Activated CD8-positive, alpha-beta T cell treated with anti-CD3 and anti-CD28 coated beads, Interleukin-2, amount 10 ng/mL, durations not matched to agents 7 days and 5 days (primary cell): ENCODE data around the gene FXYD2. TPM values are rescaled to one million over a fixed set of nuclear protein-coding genes. Genes with fewer than 3 reads are reported as not detected.

Experiments
- ATAC-seq: fragments of 150-1000 bp; cut with Tn5 transposase; one replicate; pipeline ENCODE4 v1.10.0; 2021; ENCODE audit warnings: moderate library complexity
- CTCF ChIA-PET: fragments of 350-600 bp; sonication (Branson Sonifier 250); formaldehyde crosslinking; loops from one replicate; lab custom pipeline; 2021; ENCODE audit warnings: antibody characterized with exemption; lab: Charles Lee
- POLR2A ChIA-PET: fragments of 350-600 bp; sonication (Branson Sonifier 250); formaldehyde crosslinking; loops from one replicate; lab custom pipeline; 2021; ENCODE audit warnings: antibody characterized with exemption; lab: Charles Lee
- DNase-seq: peaks from one replicate; pipeline ENCODE4 v3.0.0-alpha.2; 2020
- H3K27ac Mint-ChIP-seq: one replicate; pipeline ENCODE4 v1.8.0; 2021; ENCODE audit warnings: mild to moderate bottlenecking, mixed read lengths
- H3K27me3 Mint-ChIP-seq: one replicate; pipeline ENCODE4 v1.8.0; 2021; ENCODE audit warnings: low read depth, mixed read lengths
- H3K36me3 Mint-ChIP-seq: one replicate; pipeline ENCODE4 v1.8.0; 2021; ENCODE audit warnings: low read depth, mixed read lengths
- H3K4me1 Mint-ChIP-seq: one replicate; pipeline ENCODE4 v1.8.0; 2021; ENCODE audit warnings: low read depth, mixed read lengths
- H3K4me3 Mint-ChIP-seq: one replicate; pipeline ENCODE4 v1.8.0; 2021; ENCODE audit warnings: mild to moderate bottlenecking, mixed read lengths
- H3K9me3 Mint-ChIP-seq: one replicate; pipeline ENCODE4 v1.8.0; 2022; ENCODE audit warnings: mixed read lengths; ENCODE audit not compliant: insufficient read depth
- total RNA-seq, 2 experiments: library from RNA; stranded (reverse); gene quantifications; one replicate each; pipeline ENCODE4 v1.2.3, GENCODE V29; 2021

Gene FXYD2
- total RNA-seq, 2 experiments from 2014 or later = 22.5 to 24.3 TPM

DNA sequence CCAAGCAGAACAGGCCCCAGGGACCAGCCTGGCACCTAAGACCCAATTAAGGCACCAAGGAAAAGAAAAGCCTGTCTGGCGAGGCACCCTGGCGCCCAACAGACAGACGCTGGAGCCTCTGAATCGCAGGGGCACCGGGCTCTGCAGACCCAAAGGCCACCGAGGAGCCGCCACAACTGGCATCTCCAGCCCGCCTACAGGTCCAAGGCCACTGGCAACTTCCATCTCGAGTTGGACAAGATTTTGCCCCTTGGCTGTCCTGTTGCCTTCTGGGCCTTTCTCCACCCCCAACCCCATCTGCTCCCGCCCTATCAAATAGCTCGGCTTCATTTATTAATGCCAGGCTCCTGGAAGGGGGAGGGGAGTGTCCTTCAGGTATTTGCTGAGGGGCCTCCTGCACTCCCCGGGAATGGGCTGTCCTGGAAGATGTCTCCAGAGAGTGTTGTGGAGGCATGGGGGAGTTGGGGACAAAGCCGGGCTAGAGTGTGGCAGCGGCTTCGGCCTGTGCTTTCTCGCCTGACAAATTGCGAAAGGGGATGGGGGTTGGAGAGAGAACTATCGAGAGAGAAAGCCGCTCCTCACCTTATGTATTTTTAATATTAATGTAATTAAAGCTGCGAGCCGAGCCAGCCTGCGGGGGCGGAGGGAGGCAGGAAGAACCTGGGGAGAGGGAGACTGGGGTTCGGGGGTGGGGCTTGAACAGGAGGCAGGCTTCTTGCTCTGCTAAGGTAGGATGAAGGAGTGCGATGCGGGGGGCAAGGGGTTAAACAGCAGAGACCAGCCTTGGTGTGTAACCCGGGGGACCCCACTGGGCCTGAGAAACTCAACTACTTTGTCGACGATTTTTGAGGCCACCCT, 29.5 kb downstream of the FXYD2 start:
- Mint-ChIP-seq H3K4me1 (peaks cover 4% of the 10 kb centered on the region), H3K36me3 (no peaks in the 10 kb centered on the region), H3K27me3 (peaks cover 61% of the 10 kb centered on the region), H3K4me3 (no peak overlapping the region), H3K27ac (no peak overlapping the region), H3K9me3 (no peaks in the 10 kb centered on the region)
- POLR2A ChIA-PET = no interaction called here
- CTCF ChIA-PET = interaction anchor here (1.3 to 3.7 kb wide), 2 partner anchors 13 to 369 kb away, joined by 3 to 14 read pairs; no protein-coding TSS in a partner anchor
- ATAC-seq (no peak), DNase-seq (no peak)

DNA sequence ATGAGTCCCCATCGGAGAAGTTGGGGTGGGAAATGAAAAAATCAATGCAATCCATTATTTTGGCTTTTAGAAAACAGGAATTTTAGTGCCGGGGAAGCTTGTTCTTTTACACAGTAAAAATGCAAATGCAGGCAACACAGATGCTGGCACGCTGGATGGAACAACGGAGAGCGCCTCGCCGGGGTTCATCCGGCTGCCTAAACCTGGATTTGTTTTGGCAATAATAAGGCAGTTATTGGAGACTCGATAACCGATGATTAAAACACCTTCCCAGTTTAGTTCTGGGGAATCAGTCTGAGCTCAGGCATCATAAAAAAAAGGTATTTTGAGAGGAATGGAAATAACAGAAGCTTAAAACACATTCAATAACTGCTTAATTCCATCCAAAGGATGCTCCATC, 30.4 kb downstream of the FXYD2 start:
- DNase-seq (no peak), ATAC-seq (no peak)
- H3K4me1 Mint-ChIP-seq = peaks cover 4% of the 10 kb centered on the region
- no peak overlapping the region for H3K27ac Mint-ChIP-seq
- ChIA-PET CTCF (interaction anchor here (0.7 to 3.7 kb wide), 2 partner anchors 13 to 368 kb away, joined by 3 to 14 read pairs; no protein-coding TSS in a partner anchor), POLR2A (no interaction called here)
- H3K36me3 Mint-ChIP-seq = no peaks in the 10 kb centered on the region
- no peak overlapping the region for H3K4me3 Mint-ChIP-seq
- no peaks in the 10 kb centered on the region for H3K9me3 Mint-ChIP-seq
- H3K27me3 Mint-ChIP-seq = peaks cover 52% of the 10 kb centered on the region

- Mint-ChIP-seq H3K36me3 (no peaks in the 10 kb centered on the region), H3K27me3 (peaks cover 48% of the 10 kb centered on the region), H3K9me3 (no peaks in the 10 kb centered on the region), H3K4me3 (no peak overlapping the region), H3K27ac (no peak overlapping the region), H3K4me1 (peaks cover 4% of the 10 kb centered on the region)
- ChIA-PET CTCF (interaction anchor here (0.7 to 3.7 kb wide), 2 partner anchors 14 to 367 kb away, joined by 3 to 14 read pairs; no protein-coding TSS in a partner anchor), POLR2A (interaction anchor here (0.6 kb wide), 1 partner anchor 187 kb away, joined by 3 read pairs; no protein-coding TSS in a partner anchor)
- DNase-seq = no peak
- no peak for ATAC-seq
Observed at GRCh38 chr11:117793583-117793982, 31.0 kb downstream of the FXYD2 start.

DNA sequence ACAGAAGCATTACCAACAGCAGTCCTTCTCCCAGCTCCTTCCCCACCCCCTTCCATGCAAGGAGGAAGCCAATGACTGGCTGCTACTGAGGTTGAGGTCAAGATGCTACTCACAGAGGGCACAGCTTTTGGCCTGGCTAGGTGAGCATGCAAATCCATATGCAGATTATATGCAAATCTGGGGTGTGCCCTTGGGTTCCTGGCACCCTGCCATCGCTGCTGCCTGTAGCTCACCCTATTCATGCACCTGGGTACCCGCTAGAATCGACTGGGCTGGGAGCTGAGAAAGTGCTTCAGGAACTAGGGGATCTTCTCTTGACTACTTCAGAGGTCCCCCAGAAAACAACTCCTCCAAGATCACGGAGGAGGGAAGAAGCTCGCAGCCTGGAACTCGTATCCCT, 31.6 kb downstream of the FXYD2 start:
- H3K9me3 Mint-ChIP-seq = no peaks in the 10 kb centered on the region
- H3K27me3 Mint-ChIP-seq = peaks cover 45% of the 10 kb centered on the region
- DNase-seq = no peak
- H3K27ac Mint-ChIP-seq = no peak overlapping the region
- ChIA-PET CTCF (interaction anchor here (0.9 to 3.7 kb wide), 4 partner anchors 10 to 367 kb away, joined by 3 to 14 read pairs (median 4); no protein-coding TSS in a partner anchor), POLR2A (interaction anchor here (0.6 kb wide), 1 partner anchor 187 kb away, joined by 3 read pairs; no protein-coding TSS in a partner anchor)
- H3K4me3 Mint-ChIP-seq = no peak overlapping the region
- ATAC-seq = no peak
- H3K36me3 Mint-ChIP-seq = no peaks in the 10 kb centered on the region
- H3K4me1 Mint-ChIP-seq = peaks cover 4% of the 10 kb centered on the region

GRCh38 chr11:117792241-117792640, 32.3 kb downstream of the FXYD2 start:
- Mint-ChIP-seq H3K4me1 (peaks cover 2% of the 10 kb centered on the region), H3K36me3 (no peaks in the 10 kb centered on the region), H3K4me3 (no peak overlapping the region), H3K9me3 (no peaks in the 10 kb centered on the region), H3K27me3 (peaks cover 39% of the 10 kb centered on the region), H3K27ac (no peak overlapping the region)
- DNase-seq = no peak
- ChIA-PET POLR2A (no interaction called here), CTCF (interaction anchor here (0.9 to 3.7 kb wide), 4 partner anchors 11 to 366 kb away, joined by 3 to 14 read pairs (median 4); no protein-coding TSS in a partner anchor)
- ATAC-seq = no peak

DNA sequence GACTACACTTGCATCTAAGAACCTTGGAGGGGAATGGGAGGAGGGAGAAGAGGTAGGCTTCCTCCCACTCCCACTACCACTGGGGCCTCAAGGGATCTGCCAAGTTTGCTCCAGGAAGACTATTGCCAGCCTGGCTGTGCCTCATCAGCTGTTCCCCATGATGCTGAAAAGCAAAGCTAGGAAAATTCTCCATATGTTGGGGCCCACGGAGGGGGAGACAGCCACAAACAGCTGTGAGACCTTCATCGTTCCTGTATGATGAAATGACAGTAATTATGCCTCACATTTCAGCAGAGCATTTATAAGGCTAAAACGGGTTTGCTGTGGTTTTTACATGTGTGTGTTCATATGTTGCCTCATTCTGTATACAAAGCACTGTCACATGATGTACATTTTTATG, 34.3 kb downstream of the FXYD2 start:
- ChIA-PET CTCF (interaction anchor here (1.2 to 1.3 kb wide), 2 partner anchors 17 to 26 kb away, joined by 3 to 5 read pairs; no protein-coding TSS in a partner anchor), POLR2A (no interaction called here)
- no peak for DNase-seq
- Mint-ChIP-seq H3K27me3 (peaks cover 29% of the 10 kb centered on the region), H3K4me1 (no peaks in the 10 kb centered on the region), H3K4me3 (no peak overlapping the region), H3K9me3 (no peaks in the 10 kb centered on the region), H3K27ac (no peak overlapping the region), H3K36me3 (no peaks in the 10 kb centered on the region)
- ATAC-seq = no peak

- Mint-ChIP-seq H3K27me3 (peaks cover 25% of the 10 kb centered on the region), H3K27ac (no peak overlapping the region), H3K4me1 (no peaks in the 10 kb centered on the region), H3K4me3 (no peak overlapping the region), H3K36me3 (no peaks in the 10 kb centered on the region), H3K9me3 (no peaks in the 10 kb centered on the region)
- ATAC-seq (no peak), DNase-seq (no peak)
- ChIA-PET CTCF (interaction anchor here (0.8 to 1.2 kb wide), 2 partner anchors 18 to 27 kb away, joined by 3 read pairs; no protein-coding TSS in a partner anchor), POLR2A (no interaction called here)
Observed at GRCh38 chr11:117789241-117789640, 35.3 kb downstream of the FXYD2 start.

DNA sequence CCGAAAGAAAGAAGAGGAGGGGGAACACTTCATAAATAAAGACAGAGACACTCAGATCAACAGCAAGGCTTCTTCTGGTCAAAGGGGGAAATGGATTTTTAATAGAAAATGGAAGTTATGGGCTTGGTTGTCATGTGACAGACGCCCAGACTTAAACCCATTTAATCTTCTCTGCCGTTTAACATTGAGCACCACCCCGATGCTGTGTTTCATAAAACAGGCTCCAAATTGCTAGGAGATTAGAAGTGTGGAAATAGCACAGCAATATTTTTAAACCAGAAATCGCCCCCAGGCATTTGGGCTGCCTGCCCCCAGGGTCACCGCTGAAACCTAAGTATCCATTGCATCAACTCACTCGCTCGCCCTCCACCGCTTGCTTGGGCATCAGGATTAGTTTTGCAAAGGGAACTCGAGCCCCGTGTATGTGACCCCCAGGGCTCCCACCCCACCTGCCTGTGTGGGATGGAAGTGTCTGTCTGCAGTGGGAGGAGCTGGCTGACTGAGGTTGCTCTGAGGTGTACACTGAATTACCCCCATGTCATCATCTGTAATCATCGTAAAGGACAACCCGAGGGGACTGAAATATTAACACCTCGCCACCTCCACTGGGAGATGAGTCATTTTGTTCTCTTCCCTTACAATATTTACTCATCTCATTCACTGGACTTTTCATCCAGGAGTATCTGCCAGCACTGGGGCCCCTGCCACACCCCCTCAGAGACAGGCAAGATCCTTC, 38.2 kb downstream of the FXYD2 start:
- Mint-ChIP-seq H3K9me3 (no peaks in the 10 kb centered on the region), H3K4me3 (no peak overlapping the region), H3K27me3 (peaks cover 16% of the 10 kb centered on the region), H3K4me1 (no peaks in the 10 kb centered on the region), H3K36me3 (no peaks in the 10 kb centered on the region), H3K27ac (no peak overlapping the region)
- ChIA-PET POLR2A (no interaction called here), CTCF (interaction anchor here (1.1 kb wide), 1 partner anchor 53 kb away, joined by 3 read pairs; no protein-coding TSS in a partner anchor)
- ATAC-seq = no peak
- no peak for DNase-seq

- H3K9me3 Mint-ChIP-seq = no peaks in the 10 kb centered on the region
- H3K36me3 Mint-ChIP-seq = no peaks in the 10 kb centered on the region
- no peak overlapping the region for H3K27ac Mint-ChIP-seq
- POLR2A ChIA-PET = no interaction called here
- H3K4me1 Mint-ChIP-seq = no peaks in the 10 kb centered on the region
- peaks cover 20% of the 10 kb centered on the region for H3K27me3 Mint-ChIP-seq
- no peak overlapping the region for H3K4me3 Mint-ChIP-seq
- CTCF ChIA-PET = no interaction called here
- no peak for ATAC-seq
- DNase-seq = no peak
Observed at GRCh38 chr11:117782101-117782500, 42.4 kb downstream of the FXYD2 start.

DNA sequence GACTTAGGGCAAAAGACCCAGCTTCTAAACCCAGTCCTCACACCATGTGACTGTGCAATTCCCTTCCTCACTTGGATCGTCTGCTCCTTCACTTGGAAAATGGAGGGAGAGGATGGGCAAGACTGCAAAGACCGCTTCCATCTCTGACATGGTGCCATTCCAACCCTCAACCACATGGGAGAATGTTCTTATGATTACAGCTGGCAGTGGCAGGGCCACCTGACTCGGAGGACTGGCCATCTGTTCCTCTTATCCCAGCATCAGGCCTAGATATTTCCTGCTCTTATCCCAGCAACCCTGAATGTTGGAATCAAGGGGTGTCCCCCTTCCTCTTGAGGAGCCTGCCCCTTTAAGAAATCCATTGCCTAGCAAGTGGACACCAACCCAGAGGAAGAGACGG, 42.9 kb downstream of the FXYD2 start:
- ATAC-seq (no peak), DNase-seq (no peak)
- Mint-ChIP-seq H3K27me3 (peaks cover 19% of the 10 kb centered on the region), H3K9me3 (no peaks in the 10 kb centered on the region), H3K4me1 (no peaks in the 10 kb centered on the region), H3K36me3 (no peaks in the 10 kb centered on the region), H3K4me3 (no peak overlapping the region), H3K27ac (no peak overlapping the region)
- CTCF ChIA-PET = interaction anchor here (2.3 kb wide), 1 partner anchor 26 kb away, joined by 8 read pairs; no protein-coding TSS in a partner anchor
- POLR2A ChIA-PET = no interaction called here

GRCh38 chr11:117780456-117780855, 44.1 kb downstream of the FXYD2 start:
- H3K27me3 Mint-ChIP-seq = peaks cover 17% of the 10 kb centered on the region

More at GRCh38 chr11:117780456-117780855, 44.1 kb downstream of the FXYD2 start:
- POLR2A ChIA-PET = no interaction called here
- no peak overlapping the region for H3K4me3 Mint-ChIP-seq
- H3K27ac Mint-ChIP-seq = no peak overlapping the region
- no peaks in the 10 kb centered on the region for H3K36me3 Mint-ChIP-seq
- CTCF ChIA-PET = interaction anchor here (2.3 kb wide), 1 partner anchor 27 kb away, joined by 8 read pairs; no protein-coding TSS in a partner anchor
- DNase-seq (no peak), ATAC-seq (no peak)
- no peaks in the 10 kb centered on the region for H3K9me3 Mint-ChIP-seq
- no peaks in the 10 kb centered on the region for H3K4me1 Mint-ChIP-seq
